IPS DF 4.7 (cell line): ENCODE results near the gene HBA2.
"Not testable (repeated sequence)": the region's sequence is repeated elsewhere in the genome, so short reads cannot be mapped to it uniquely, and the experiment has no call there.

Experiments
- DNase-seq: peaks from one replicate; pipeline ENCODE4 v3.0.0-alpha.2; 2013; ENCODE audit warnings: low spot score; ENCODE audit errors: extremely low read depth

The HBA2 gene

DNA sequence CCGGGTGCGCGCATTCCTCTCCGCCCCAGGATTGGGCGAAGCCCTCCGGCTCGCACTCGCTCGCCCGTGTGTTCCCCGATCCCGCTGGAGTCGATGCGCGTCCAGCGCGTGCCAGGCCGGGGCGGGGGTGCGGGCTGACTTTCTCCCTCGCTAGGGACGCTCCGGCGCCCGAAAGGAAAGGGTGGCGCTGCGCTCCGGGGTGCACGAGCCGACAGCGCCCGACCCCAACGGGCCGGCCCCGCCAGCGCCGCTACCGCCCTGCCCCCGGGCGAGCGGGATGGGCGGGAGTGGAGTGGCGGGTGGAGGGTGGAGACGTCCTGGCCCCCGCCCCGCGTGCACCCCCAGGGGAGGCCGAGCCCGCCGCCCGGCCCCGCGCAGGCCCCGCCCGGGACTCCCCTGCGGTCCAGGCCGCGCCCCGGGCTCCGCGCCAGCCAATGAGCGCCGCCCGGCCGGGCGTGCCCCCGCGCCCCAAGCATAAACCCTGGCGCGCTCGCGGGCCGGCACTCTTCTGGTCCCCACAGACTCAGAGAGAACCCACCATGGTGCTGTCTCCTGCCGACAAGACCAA is at the start of gene HBA2:
Gene HBA2 (plus strand): TSS at position 503 of the 568 bp plus-strand sequence. CDS start 37 bp downstream, at position 540.
- DNase-seq, result not testable (repeated sequence)

DNA sequence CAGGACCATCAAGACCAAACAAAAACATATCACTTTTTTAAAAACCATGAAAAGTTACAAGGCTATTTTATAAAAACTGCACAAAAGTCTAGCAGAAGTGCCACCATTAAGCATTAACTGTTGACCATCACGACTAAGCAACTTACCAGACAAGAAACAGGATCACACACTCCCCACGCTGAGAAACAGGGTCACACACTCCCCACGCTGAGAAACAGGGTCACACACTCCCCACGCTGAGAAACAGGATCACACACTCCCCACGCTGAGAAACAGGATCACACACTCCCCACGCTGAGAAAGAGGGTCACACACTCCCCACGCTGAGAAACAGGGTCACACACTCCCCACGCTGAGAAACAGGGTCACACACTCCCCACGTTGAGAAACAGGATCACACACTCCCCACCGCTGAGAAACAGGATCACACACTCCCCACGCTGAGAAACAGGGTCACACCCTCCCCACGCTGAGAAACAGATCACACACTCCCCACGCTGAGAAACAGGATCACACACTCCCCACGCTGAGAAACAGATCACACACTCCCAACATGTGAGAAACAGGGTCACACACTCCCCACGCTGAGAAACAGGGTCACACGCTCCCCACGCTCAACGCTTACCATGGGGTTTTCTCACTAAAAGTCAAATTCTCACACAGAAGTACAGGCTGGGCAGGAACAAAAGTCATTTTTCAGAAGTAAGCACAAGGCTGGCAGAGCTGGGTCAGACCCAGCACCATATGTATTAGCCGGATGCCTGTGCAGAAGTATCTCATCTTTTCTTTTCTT is 48.9 kb upstream of the HBA2 start:
- not testable (repeated sequence) for DNase-seq

- DNase-seq, result no peak
Measured at GRCh38 chr16:125011-125410, 47.7 kb upstream of the HBA2 start.

GRCh38 chr16:129075-129474 is 43.6 kb upstream of the HBA2 start:
- DNase-seq, result no peak

DNA sequence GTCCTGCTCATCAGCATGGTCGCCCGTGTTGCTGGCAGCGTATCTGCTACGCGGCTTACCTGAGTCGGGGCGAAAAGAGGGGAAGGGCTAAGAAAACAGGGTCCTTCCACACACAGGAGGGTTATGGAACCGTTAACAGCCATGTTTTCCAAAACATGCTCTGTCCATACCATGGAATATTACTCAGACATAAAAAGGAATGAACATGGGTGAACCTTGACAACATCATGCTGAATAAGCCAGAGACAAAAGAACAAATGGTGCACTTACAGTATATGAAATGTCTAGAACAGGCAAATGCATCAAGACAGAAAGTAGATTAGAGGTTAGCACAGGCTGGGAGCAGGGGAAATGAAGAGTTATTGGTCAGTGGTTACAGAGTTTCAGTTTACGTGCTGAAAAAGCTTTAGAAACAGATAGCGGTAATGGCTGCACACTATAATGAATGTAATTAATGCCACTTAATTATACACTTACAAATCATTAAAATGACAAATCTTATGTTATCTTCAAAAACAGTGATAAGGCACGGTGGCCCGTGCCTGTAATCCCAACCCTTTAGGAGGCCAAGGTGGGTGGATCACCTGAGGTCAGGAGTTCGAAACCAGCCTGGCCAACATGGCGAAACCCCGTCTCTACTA is 42.0 kb upstream of the HBA2 start:
- DNase-seq, result no peak

- no peak for DNase-seq
Measured at GRCh38 chr16:132120-132519, 40.6 kb upstream of the HBA2 start.

- DNase-seq, result no peak
Measured at GRCh38 chr16:133716-134115, 39.0 kb upstream of the HBA2 start.

DNA sequence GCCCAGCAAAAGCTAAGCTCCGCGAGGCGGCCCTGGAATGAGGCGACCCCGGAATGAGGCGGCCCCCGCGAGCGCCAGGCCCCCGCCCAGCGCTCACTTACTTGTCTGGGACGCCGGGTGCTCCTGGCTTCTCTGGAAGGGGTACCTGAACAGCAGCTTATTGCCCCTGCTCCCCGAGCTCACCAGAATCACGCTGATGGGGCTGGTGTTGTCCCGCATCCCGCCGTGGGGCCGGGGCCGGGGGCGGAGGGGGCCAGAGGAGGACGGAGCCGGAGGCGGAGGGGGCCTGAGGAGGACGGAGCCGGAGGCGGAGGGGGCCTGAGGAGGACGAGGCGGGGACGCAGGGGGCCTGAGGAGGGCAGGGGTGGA is 34.6 kb upstream of the HBA2 start:
- DNase-seq, result no peak

GRCh38 chr16:140175-140857 is 32.4 kb upstream of the HBA2 start:
- DNase-seq, result no peak

GRCh38 chr16:142405-142967 is 30.2 kb upstream of the HBA2 start:
- no peak for DNase-seq

DNA sequence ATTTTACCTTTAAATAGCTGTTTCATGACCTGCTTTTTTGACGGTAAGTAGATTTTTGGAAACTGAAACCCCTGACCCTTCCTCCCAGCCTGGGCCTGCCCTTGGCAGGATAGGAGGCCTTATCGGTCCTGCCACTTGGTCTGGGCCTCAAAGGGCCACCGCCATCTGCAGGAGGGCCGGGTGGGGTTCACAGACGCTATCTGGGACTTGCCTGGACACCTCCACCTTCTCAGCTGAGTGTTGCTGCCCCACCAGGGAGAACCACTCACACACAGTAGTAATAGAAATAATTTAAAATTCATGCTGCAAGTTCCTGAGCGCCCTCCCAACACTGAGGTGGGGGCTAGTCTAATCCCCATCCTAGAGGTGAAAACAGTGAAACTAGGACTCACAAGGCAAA is 29.6 kb upstream of the HBA2 start:
- no peak for DNase-seq

- DNase-seq, result no peak
Measured at GRCh38 chr16:143456-143855, 29.2 kb upstream of the HBA2 start.

DNA sequence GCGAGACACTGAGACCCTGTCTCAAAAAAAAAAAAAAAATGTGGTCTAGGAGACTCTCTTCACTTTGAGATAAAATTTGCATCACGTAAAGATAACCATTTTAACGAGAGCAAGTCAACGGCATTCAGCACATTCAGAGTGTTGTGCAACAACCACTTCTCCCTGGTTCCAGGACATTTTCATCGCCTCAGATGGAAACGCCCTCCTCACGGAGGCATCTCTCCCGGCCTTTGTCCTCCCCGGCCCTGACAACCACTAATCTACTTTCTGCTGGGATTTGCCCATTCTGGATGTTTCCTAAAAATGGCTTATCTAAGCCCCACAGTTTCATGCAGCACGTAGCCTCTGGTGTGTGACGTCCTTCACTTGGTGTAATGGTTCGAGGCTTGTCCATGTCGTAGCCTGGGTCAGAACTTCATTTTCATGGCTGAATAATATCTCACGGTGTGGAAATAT is 27.9 kb upstream of the HBA2 start:
- no peak for DNase-seq

- DNase-seq, result no peak
Measured at GRCh38 chr16:146646-147045, 26.0 kb upstream of the HBA2 start.

- no peak for DNase-seq
Measured at GRCh38 chr16:149024-149660, 23.5 kb upstream of the HBA2 start.

GRCh38 chr16:152141-153128 is 20.2 kb upstream of the HBA2 start, which contains the start of gene HBZ:
HBZ (plus strand) TSS chr16:152644; CDS start chr16:152910, 266 bp downstream.
- no peak for DNase-seq

DNA sequence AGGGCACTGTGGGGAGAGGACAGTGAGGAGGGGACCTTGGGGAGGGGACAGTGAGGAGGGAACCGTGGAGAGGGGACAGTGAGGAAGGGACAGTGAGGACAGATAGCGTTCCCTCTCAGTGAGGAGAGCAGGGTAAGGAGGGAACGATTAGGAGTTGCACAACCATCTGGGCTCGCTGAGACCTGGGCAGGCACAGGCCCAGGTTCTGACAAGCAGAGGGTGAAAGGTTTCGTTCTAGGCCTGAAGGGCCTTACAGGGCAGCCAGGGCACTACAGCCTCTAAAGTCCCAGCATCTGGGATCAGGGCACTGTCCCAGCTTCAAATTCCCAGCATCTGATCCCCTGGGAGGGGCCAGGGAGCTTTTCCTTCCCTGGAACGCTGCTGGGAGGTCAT is 19.6 kb upstream of the HBA2 start:
- DNase-seq, result not testable (repeated sequence)

DNA sequence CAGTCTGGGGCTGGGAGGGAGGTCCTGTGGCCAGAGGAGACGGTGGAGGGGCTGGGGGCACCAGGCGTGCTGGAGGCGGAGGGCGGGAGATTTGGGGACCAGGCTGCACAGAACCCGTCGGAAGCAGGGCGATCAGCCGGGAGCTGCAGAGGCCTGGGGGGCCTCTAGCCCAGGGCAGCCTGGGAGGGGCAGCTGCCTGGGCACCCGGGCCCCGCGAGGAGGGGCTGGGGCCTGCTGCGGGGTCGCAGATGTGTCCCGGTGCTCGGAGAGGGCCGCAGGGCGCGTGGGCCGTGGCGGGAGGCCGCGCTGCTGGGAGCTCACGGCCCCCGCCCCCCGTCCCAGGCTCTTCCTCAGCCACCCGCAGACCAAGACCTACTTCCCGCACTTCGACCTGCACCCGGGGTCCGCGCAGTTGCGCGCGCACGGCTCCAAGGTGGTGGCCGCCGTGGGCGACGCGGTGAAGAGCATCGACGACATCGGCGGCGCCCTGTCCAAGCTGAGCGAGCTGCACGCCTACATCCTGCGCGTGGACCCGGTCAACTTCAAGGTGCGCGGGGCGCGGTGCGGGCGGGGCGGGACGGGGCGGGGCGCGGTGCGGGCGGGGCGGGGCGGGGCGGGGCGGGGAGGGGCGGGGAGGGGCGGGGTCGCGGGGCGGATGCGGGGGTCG is 19.0 kb upstream of the HBA2 start:
- not testable (repeated sequence) for DNase-seq
